ENCODE data around the gene TRPV3. TPM values are rescaled to one million over a fixed set of nuclear protein-coding genes. Genes with fewer than 3 reads are reported as not detected.
"Not testable (repeated sequence)": the region's sequence is repeated elsewhere in the genome, so short reads cannot be mapped to it uniquely, and the experiment has no call there.

The TRPV3 gene
- total and polyA plus RNA-seq, 4 donors = 0.49 to 2.0 (median 0.75) TPM; not detected in 1

DNA sequence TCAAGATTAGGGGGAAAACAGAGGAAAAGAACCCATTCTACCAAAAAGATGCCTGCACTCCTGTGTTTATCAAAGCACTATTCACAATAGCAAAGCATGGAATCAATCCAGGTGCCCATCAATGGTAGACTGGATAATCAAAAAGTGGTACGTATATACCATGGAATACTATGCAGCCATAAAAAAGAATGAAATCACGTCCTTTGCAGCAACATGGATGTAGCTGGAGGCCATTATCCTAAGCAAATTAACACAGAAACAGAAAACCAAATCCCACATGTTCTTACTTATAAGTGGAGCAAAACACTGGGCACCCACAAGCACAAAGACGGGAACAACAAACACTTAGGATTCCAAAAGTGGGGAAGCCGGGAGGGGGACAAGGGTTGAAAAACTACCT lies 21.1 kb upstream of the TRPV3 start:
- ATAC-seq (ENCODE audit: low FRiP score); H3K4me1 ChIP-seq (ENCODE audit: control insufficient read depth in 1 of 2, insufficient read depth in 2 of 2, low read length in 2 of 2); DNase-seq; H3K36me3 ChIP-seq (ENCODE audit: control insufficient read depth in 1 of 2, insufficient read depth in 2 of 2, low read length in 1 of 2); intact Hi-C loops (cut with DNase I); H3K4me3 ChIP-seq (ENCODE audit: low read length in 2 of 2); H3K27ac ChIP-seq (ENCODE audit: low read depth in 1 of 2, low read length in 2 of 2); H3K9me3 ChIP-seq (ENCODE audit: control insufficient read depth, low read length); H3K27me3 ChIP-seq (ENCODE audit: control insufficient read depth in 1 of 2, insufficient read depth in 2 of 2, low read length in 1 of 2): not testable (repeated sequence)
- whole genome bisulfite sequencing, 2 donors = 74 to 93% methylated on average over 4 of the region's 4 CpGs

DNA sequence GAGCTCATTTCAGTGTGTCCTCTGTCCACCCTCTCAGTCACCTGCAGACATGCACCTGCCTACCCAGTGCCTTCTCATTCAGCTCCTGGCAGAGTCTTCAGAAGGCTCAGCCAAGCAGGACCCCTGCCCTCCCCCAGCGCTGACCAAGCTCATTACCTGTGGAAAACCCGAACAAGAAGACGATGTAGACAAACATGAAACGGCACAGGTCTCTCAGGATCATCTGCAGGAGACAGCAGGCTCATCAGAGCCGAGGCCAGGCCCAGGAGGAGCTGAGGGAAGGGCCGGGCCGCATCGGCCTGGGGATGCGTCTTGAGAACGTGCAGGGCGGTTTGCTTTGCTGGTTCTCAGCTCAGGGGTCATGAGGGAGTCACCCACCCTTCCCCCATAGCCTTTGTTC lies 19.4 kb upstream of the TRPV3 start:
- intact Hi-C loops (cut with DNase I) = no loop called here
- Histone ChIP-seq H3K9me3 (ENCODE audit: control insufficient read depth, low read length) (no peaks in the 10 kb centered on the region), H3K4me1 (ENCODE audit: control insufficient read depth in 1 of 2, insufficient read depth in 2 of 2, low read length in 2 of 2) (no peaks in the 10 kb centered on the region), H3K27ac (ENCODE audit: low read depth in 1 of 2, low read length in 2 of 2) (no peak overlapping the region), H3K27me3 (ENCODE audit: control insufficient read depth in 1 of 2, insufficient read depth in 2 of 2, low read length in 1 of 2) (no peaks in the 10 kb centered on the region), H3K4me3 (ENCODE audit: low read length in 2 of 2) (no peak overlapping the region), H3K36me3 (ENCODE audit: control insufficient read depth in 1 of 2, insufficient read depth in 2 of 2, low read length in 1 of 2) (peaks cover 0 to 1% of the 10 kb centered on the region in 2 donors)
- 90 to 92% methylated on average over 11 of the region's 11 CpGs for WGBS, 2 donors
- no peak for ATAC-seq (ENCODE audit: low FRiP score)
- DNase-seq = no peak

DNA sequence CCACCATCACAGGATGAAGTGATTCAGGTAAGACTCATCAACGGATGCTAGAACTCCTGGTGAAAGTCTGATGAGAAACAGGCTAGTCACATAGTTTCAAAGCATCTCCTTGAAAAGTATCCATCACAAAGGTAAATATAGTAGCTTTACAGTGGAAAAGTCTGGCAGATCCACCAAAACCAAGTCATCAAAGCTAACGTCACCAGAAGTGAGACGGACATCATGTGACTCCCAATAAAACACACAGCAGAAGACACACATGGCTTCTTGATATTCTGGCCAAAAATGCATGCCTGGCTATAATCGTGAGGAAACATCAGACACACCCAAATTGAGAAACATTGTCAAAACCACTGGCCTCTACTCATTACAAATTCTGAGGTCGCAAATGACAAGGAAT lies 17.9 kb upstream of the TRPV3 start:
- no peaks in the 10 kb centered on the region for H3K27me3 ChIP-seq (ENCODE audit: control insufficient read depth in 1 of 2, insufficient read depth in 2 of 2, low read length in 1 of 2)
- H3K27ac ChIP-seq (ENCODE audit: low read depth in 1 of 2, low read length in 2 of 2) = no peak overlapping the region
- ATAC-seq (ENCODE audit: low FRiP score) = no peak
- no peaks in the 10 kb centered on the region for H3K9me3 ChIP-seq (ENCODE audit: control insufficient read depth, low read length)
- H3K4me1 ChIP-seq (ENCODE audit: control insufficient read depth in 1 of 2, insufficient read depth in 2 of 2, low read length in 2 of 2) = no peaks in the 10 kb centered on the region
- no peak for DNase-seq
- 81 to 86% methylated on average over 5 of the region's 5 CpGs for WGBS, 2 donors
- H3K36me3 ChIP-seq (ENCODE audit: control insufficient read depth in 1 of 2, insufficient read depth in 2 of 2, low read length in 1 of 2) = peaks cover 0 to 1% of the 10 kb centered on the region in 2 donors
- intact Hi-C loops (cut with DNase I) = no loop called here
- no peak overlapping the region for H3K4me3 ChIP-seq (ENCODE audit: low read length in 2 of 2)

GRCh38 chr17:3574231-3574630 lies 16.6 kb upstream of the TRPV3 start:
- Histone ChIP-seq H3K27me3 (ENCODE audit: control insufficient read depth in 1 of 2, insufficient read depth in 2 of 2, low read length in 1 of 2) (no peaks in the 10 kb centered on the region), H3K4me1 (ENCODE audit: control insufficient read depth in 1 of 2, insufficient read depth in 2 of 2, low read length in 2 of 2) (no peaks in the 10 kb centered on the region), H3K4me3 (ENCODE audit: low read length in 2 of 2) (no peak overlapping the region), H3K9me3 (ENCODE audit: control insufficient read depth, low read length) (no peaks in the 10 kb centered on the region), H3K36me3 (ENCODE audit: control insufficient read depth in 1 of 2, insufficient read depth in 2 of 2, low read length in 1 of 2) (peaks cover 0 to 2% of the 10 kb centered on the region in 2 donors), H3K27ac (ENCODE audit: low read depth in 1 of 2, low read length in 2 of 2) (no peak overlapping the region)
- intact Hi-C loops (cut with DNase I) = no loop called here
- 91 to 92% methylated on average over 7 of the region's 7 CpGs for WGBS, 2 donors
- no peak for DNase-seq
- ATAC-seq (ENCODE audit: low FRiP score) = no peak

DNA sequence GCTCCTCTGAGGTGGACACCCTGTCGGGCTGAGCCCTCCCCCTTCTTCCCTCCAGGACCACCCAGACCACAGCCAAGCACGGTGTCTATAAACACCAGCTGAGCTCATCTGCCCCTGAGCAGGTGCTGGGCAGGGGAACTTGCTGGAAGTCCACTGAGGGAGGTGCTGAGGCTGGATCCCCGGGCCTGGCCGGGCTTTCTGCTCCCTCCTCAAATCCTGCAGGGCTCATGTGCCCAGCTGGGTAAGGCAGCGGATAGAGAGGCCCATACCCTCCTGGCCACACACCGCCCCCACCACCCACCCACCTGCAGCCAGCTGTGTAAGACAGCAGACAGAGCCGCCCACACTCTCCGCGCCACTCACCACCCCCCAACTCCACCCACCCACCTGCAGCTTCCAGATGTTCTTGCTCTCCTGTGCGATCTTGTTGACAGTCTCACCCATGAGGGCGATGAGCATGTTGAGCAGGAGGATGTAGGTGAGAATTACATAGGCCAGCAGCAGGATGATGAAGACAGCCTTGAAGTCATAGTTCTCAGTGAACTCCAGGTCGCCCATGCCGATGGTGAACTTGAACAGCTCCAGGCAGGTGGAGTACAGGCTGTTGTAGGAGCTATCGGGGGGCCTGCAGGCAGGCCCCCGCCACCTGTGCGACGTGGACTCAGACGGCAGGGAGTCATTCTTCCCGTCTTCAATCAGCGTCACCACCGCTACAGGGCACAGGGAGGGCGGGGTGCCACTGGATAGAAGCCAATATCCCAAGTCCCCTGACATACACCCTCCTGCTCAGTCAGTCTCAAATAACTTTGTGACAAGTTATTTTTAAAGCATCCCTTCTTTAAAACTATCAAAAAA lies 15.9 kb upstream of the TRPV3 start:
- no peak for ATAC-seq (ENCODE audit: low FRiP score)
- H3K27me3 ChIP-seq (ENCODE audit: control insufficient read depth in 1 of 2, insufficient read depth in 2 of 2, low read length in 1 of 2) = no peaks in the 10 kb centered on the region
- no peak for DNase-seq
- WGBS, 2 donors = 90 to 92% methylated on average over 19 to 22 of the region's 22 CpGs
- intact Hi-C loops (cut with DNase I) = no loop called here
- H3K27ac ChIP-seq (ENCODE audit: low read depth in 1 of 2, low read length in 2 of 2) = no peak overlapping the region
- no peaks in the 10 kb centered on the region for H3K9me3 ChIP-seq (ENCODE audit: control insufficient read depth, low read length)
- H3K36me3 ChIP-seq (ENCODE audit: control insufficient read depth in 1 of 2, insufficient read depth in 2 of 2, low read length in 1 of 2) = peaks cover 0 to 2% of the 10 kb centered on the region in 2 donors
- H3K4me1 ChIP-seq (ENCODE audit: control insufficient read depth in 1 of 2, insufficient read depth in 2 of 2, low read length in 2 of 2) = no peaks in the 10 kb centered on the region
- no peak overlapping the region for H3K4me3 ChIP-seq (ENCODE audit: low read length in 2 of 2)

DNA sequence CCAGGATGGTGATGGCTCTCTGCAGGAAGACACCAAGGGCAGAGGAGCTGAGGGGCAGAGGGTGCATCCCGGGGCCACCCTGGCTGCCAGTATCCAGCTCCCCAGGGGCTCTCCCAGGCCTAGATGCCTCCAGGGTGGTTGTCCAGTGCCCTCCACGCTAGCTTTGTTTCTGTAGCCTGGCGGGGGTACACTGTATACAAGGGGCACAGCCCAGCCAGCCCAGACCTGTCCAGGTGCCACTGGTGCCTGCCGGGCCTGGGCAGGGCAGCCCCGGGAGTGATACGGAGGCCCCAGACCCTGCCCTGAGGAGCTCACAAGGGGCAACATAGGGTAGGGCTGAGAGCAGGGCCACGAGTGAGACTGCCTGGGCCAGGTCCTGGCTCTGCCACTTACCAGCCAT lies 14.6 kb upstream of the TRPV3 start:
- Histone ChIP-seq H3K4me3 (ENCODE audit: low read length in 2 of 2) (no peak overlapping the region), H3K27ac (ENCODE audit: low read depth in 1 of 2, low read length in 2 of 2) (no peak overlapping the region), H3K4me1 (ENCODE audit: control insufficient read depth in 1 of 2, insufficient read depth in 2 of 2, low read length in 2 of 2) (no peaks in the 10 kb centered on the region), H3K27me3 (ENCODE audit: control insufficient read depth in 1 of 2, insufficient read depth in 2 of 2, low read length in 1 of 2) (no peaks in the 10 kb centered on the region), H3K9me3 (ENCODE audit: control insufficient read depth, low read length) (no peaks in the 10 kb centered on the region), H3K36me3 (ENCODE audit: control insufficient read depth in 1 of 2, insufficient read depth in 2 of 2, low read length in 1 of 2) (peaks cover 0 to 2% of the 10 kb centered on the region in 2 donors)
- DNase-seq (no peak), ATAC-seq (ENCODE audit: low FRiP score) (peak; percentile 31)
- intact Hi-C loops (cut with DNase I) = no loop called here
- WGBS, 2 donors = 95 to 96% methylated on average over 7 of the region's 7 CpGs

- H3K27ac ChIP-seq (ENCODE audit: low read depth in 1 of 2, low read length in 2 of 2) = no peak overlapping the region
- intact Hi-C loops (cut with DNase I) = no loop called here
- DNase-seq (no peak), ATAC-seq (ENCODE audit: low FRiP score) (peak; percentile 45)
- no peaks in the 10 kb centered on the region for H3K9me3 ChIP-seq (ENCODE audit: control insufficient read depth, low read length)
- 93 to 95% methylated on average over 36 of the region's 36 CpGs for WGBS, 2 donors
- H3K4me1 ChIP-seq (ENCODE audit: control insufficient read depth in 1 of 2, insufficient read depth in 2 of 2, low read length in 2 of 2) = no peaks in the 10 kb centered on the region
- no peaks in the 10 kb centered on the region for H3K27me3 ChIP-seq (ENCODE audit: control insufficient read depth in 1 of 2, insufficient read depth in 2 of 2, low read length in 1 of 2)
- H3K4me3 ChIP-seq (ENCODE audit: low read length in 2 of 2) = no peak overlapping the region
- peaks cover 2 to 3% of the 10 kb centered on the region in 2 donors for H3K36me3 ChIP-seq (ENCODE audit: control insufficient read depth in 1 of 2, insufficient read depth in 2 of 2, low read length in 1 of 2)
These were observed 13.7 kb upstream of the TRPV3 start for GRCh38 chr17:3571043-3571900.

GRCh38 chr17:3569534-3570137 lies 12.0 kb upstream of the TRPV3 start:
- H3K4me1 ChIP-seq (ENCODE audit: control insufficient read depth in 1 of 2, insufficient read depth in 2 of 2, low read length in 2 of 2) = no peaks in the 10 kb centered on the region
- intact Hi-C loops (cut with DNase I) = no loop called here
- WGBS, 2 donors = 93% methylated on average over 8 to 9 of the region's 9 CpGs
- H3K9me3 ChIP-seq (ENCODE audit: control insufficient read depth, low read length) = no peaks in the 10 kb centered on the region
- H3K27me3 ChIP-seq (ENCODE audit: control insufficient read depth in 1 of 2, insufficient read depth in 2 of 2, low read length in 1 of 2) = no peaks in the 10 kb centered on the region
- H3K27ac ChIP-seq (ENCODE audit: low read depth in 1 of 2, low read length in 2 of 2) = no peak overlapping the region
- ATAC-seq (ENCODE audit: low FRiP score) = no peak
- H3K36me3 ChIP-seq (ENCODE audit: control insufficient read depth in 1 of 2, insufficient read depth in 2 of 2, low read length in 1 of 2) = peaks cover 2 to 3% of the 10 kb centered on the region in 2 donors
- no peak overlapping the region for H3K4me3 ChIP-seq (ENCODE audit: low read length in 2 of 2)
- no peak for DNase-seq
